ENCODE results near the gene PSME1. TPM values are rescaled to one million over a fixed set of nuclear protein-coding genes. Genes with fewer than 3 reads are reported as not detected.

Gene PSME1
- total and polyA plus RNA-seq, 2 of the 13 experiments (the other 11 are each of a cell fraction or from before 2014, with no cell fraction given), result 159 to 608 TPM

- TF ChIP-seq ZNF276 (CRISPR knock-in tag; IDR thresholded peaks at IDR 0.05; ENCODE audit: low read depth) (no peak; the same call in 1 of the 2 replicates), DR1 (CRISPR knock-in tag; IDR thresholded peaks at IDR 0.05) (peak; percentile 76; the same call in 1 of the 2 replicates), BRF2 (CRISPR knock-in tag; IDR thresholded peaks at IDR 0.05) (no peak; the same call in 1 of the 2 replicates), ZBTB25 (CRISPR knock-in tag; IDR thresholded peaks at IDR 0.05) (peak; percentile 64; the same call in 1 of the 2 replicates), AFF4 (CRISPR knock-in tag; IDR thresholded peaks at IDR 0.05) (peak; percentile 35; the same call in 1 of the 2 replicates), MTA3 (CRISPR knock-in tag; IDR thresholded peaks at IDR 0.05) (0 out of 2 replicates have a peak, but pooled peaks have one; percentile 86), ZNF432 (CRISPR knock-in tag; IDR thresholded peaks at IDR 0.05; ENCODE audit: borderline replicate concordance) (no peak), RNF219 (CRISPR knock-in tag; IDR thresholded peaks at IDR 0.05) (no peak), MATR3 (CRISPR knock-in tag; IDR thresholded peaks at IDR 0.05) (no peak), ZNF513 (CRISPR knock-in tag; conservative IDR thresholded peaks at IDR 0.05) (no peak), FOXP1 (IDR thresholded peaks at IDR 0.05) (no peak), FOXP1 (CRISPR knock-in tag; IDR thresholded peaks at IDR 0.05) (peak; percentile 27; the same call in 1 of the 2 replicates), MXI1 (IDR thresholded peaks at IDR 0.05; ENCODE audit: borderline replicate concordance, low read depth, low read length) (peak; percentile 97; the same call in 2 of the 3 replicates), ARID3A (IDR thresholded peaks at IDR 0.05; ENCODE audit: low read depth, low read length) (peak; percentile 44; the same call in 1 of the 2 replicates), SRSF1 (optimal IDR thresholded peaks at IDR 0.05; ENCODE audit: low read depth, low read length) (peak; percentile 98)
Observed at GRCh38 chr14:24146453-24146977, 10.5 kb downstream of the PSME1 start, which contains the start of gene PSME2 (continued).

Data from HepG2 (cell line).